GM18520 (cell line): ENCODE results near the gene IRF4.

ENCODE experiments used
- ATAC-seq: cut with Tn5 transposase; IDR thresholded peaks from one replicate; pipeline ENCODE4 v1.9.1; 2021; ENCODE audit not compliant: unreplicated experiment

IRF4 gene

DNA sequence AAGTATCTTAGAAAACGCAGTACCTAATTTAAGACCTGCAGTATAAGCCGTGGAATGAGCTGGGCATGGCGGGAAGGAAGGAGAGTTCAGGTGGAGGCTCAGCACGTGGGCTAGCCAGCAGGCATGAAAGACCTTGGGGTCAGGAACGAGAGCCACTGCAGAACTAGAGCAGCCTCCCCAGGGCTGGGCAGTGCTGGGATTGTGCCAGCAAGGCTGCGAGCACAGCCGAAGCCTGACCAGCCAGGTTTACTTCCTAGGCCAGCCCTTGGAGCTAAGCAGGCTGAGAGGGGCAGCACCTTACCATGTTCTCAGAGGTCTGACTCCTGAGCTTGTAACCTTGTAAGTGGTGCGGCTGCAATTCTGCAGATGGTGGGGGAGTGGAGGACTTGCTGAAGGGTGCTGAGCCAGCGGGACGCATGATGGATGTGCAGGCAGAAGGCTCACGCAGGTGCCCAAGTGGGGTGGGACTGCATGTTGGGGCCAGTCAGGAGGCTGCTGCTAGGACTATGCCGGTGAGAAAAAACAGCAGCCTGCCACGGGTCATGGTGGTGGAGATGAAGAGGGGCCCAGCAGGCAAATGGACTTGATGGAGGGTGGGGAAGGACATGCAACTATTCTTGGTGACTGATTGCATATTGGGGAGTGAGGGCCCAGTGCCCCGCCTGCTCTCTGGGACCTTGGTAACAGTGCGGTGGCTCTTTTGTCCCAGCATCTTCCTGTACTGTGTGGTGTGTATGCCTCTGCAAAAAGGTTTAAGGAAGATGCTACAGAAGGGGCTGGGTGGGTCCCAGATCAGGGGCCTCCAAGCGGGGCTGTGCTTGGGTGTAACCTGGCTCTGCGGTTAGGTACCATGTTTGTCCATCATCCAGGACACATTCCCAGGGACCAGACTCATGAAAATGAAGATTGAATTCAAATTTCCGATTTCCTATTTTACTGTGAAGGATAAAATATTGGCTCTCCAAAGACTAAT is 37.6 kb upstream of the IRF4 start:
- no peak for ATAC-seq

DNA sequence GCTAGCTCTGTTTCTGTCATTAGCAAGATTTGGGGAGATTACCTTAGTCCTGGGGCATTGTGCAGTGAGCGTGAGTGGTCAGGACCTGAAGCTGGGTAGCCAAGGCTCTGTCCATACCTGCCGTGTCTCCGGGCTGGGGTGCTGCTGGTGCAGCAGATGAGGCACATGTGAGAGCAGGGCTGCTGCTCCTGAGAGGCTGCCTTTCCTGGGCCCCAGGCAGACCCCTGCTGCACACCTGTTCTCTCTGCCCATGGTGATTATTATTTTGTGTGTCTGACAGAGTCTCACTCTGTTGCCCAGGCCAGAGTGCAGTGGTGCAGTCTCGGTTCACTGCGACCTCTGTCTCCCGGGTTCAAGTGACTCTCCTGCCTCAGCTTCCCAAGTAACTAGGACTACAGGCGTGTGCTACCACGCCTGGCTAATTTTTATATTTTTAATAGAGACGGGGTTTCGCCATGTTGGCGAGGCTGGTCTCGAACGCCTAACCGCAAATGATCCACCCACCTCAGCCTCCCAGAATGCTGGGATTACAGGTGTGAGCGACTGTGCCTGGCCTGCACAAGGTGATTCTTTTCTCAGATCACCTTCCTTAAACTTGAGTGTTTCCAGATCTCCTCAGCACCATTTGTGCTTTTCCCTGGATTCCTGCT is 36.8 kb upstream of the IRF4 start:
- ATAC-seq: no peak

DNA sequence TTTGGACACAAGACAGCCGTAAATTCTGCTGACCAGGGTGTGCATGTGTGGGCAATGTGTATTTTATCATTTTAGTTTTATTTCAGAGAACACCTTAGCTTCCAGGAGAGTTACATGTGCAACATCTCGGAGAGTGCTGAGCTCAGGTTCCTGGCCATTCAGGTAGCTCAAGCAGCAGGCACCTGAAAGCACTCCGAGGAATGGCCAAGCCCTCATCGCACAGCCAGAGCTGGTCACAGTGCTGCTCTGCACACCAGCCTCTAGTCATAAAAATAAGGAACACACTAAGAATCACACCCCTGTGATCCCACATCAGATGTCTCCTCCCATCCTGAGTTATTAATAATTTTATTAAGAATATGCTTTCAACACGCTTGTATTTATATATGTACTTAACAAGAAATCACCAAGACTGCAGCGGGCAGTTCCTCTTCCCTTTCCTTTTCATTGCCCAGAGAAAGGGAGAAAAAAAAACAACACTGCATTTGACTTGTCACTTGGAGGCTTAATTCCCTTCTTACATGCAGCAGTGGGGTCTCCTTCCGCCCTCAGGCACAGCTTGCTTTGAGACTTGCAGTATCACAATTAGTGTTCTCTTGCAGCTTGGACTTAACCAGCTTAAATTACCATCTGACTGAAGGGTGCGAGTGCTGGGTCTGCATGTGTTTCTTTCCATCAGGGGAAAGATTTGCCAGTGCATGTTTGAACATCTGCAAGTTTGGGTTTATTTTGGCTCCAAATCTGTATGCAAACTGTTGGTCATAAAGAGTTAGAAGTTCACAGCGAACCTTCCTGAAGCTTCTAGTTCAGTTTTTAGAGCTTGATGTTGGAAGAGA is 36.0 kb upstream of the IRF4 start:
- no peak for ATAC-seq

DNA sequence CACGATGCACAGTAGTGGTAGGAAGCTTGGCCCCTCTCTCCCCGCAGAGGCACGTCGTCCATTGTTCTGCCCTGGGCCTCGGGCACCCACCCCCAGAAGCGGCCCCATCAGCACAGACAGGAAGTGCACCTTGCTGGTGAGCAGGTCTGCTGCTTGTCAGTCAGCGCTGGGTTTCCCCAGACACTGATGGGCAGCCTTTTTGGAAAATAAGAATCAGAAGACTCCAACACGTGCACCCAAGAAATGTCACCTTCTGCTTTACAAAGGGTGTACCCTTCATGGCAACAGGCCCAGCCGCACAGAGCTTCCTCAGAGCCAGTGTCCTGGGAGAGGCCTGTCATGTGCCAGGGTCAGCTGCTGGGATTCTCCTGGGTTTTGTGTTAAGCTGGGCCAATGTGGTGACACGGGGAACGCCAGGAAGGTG is 34.7 kb upstream of the IRF4 start:
- ATAC-seq: peak; percentile 42

DNA sequence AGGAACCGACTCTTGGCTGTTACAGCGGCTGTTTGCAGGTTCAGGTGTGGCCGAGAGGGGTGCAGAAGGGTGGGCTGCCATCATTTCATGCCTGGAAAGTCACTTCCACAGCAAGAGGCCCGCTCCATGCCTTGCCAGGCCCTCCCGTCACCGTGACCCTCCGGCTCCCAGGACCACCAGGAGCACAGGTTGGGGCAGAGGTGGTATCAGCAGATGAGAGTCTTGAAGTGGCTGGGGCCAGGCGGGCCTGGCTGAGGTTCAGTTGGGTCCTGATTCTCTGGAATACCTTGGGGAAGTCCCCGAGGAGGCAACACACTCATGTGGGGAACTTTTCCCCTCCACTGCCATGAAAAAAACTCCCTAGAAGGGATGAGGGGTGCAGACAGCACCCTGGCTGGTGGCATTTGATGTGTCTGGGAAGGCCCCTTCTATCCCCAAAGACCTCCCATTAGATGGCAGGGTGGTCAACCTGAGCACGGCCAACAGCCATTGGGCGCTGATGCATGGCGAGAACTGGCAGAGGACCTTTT is 34.2 kb upstream of the IRF4 start:
- no peak for ATAC-seq

DNA sequence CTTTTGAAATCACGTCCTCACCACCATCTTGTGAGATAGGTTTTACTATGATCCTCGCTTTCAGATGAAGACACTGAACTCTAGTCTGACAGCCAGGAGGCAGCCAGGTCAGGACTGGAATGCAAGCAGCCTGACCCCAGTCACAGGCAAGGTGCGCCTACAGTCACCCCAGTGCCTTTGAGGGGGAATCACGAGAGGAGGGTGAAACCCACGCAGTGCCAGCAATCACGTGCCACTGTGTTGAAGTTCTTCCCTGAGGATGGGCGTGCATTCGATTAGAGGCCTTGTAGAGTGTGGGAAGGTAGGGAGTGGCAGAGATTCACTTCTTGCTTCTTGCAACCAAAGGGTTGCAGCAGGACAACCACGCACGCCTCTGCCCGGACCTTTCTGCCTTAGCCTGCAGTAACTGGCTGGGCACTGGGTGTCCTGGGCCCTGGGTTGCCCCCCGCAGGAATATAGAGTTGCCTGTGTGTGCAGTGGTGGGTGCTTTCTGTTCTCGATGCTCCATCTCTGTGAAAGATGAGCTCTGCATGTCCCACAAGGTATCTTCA is 33.7 kb upstream of the IRF4 start:
- no peak for ATAC-seq

DNA sequence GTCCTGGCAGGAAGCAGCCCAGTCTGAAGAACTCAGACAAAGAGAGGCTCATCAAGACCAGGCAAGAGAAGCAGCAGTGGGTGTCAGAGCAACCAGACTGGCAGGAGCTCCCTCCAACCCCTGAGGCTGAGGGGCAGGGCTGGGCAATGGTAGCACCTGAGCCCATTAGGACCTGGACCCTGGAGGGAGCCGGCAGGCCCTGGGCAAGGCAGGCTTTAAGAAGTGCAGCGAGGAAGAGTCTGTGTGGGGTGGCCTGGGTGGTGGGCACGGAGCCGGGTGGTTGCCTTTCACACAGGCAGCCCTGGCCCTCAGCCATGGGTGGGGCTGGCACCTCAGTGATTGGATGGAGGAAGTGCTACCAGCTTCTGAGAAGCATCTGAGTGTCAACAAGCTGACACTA is 33.1 kb upstream of the IRF4 start:
- ATAC-seq: no peak

DNA sequence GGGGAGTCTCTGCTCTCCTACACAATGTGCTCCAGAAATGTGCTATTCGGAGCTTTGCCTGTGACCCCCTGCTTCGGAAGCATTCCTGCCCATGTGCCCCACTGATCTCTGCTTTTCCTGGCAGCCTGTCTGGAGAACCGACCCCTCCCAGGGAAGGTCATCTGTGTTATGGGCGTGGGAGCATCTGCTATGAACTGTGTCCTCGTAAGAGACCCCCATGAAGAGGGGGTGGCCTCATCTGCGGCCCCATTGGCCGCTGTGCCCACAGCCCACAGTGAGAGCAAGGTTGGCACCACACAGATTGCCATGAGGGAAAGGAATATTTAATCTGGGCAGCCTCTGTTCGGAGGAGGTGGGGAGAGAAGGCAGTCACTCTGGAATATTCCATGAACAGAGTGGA is 32.7 kb upstream of the IRF4 start:
- no peak for ATAC-seq

DNA sequence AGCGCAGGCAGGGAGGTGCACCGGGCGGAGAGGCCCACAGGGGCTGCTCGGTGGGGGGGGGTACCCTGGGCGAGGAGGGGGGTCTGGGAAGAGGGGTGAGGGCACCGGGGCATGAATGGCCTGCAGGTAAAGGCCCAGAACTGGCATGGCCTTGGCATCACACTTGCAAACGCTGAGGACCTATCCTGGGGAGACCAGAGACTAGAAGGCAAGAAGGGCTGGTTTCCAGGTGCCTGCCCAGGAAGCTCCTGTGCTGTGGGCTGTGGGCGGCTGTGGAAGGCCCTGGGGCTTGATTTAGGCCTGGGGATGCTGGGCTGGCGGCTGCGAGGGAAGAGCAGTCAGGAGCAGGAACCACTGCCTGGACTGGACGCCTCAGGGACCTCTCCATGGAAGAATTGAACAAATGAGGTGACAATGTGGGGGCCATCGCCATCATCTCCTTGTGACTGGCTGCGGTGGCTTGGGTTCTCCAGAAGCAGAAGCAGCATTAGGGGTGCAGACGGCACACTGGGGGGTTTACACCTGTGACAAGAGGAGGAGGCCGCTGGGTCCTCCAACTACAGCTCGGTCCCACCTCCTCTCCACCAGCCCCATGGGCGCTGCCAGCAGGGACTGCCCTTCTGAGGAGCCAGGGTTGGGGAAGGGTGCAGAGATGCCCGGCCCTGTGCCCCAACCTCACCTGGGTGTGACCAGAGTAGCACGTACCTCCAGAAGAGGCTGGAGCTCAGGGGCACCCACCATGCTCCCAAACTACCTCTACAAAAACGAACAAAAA is 32.1 kb upstream of the IRF4 start:
- ATAC-seq: no peak

DNA sequence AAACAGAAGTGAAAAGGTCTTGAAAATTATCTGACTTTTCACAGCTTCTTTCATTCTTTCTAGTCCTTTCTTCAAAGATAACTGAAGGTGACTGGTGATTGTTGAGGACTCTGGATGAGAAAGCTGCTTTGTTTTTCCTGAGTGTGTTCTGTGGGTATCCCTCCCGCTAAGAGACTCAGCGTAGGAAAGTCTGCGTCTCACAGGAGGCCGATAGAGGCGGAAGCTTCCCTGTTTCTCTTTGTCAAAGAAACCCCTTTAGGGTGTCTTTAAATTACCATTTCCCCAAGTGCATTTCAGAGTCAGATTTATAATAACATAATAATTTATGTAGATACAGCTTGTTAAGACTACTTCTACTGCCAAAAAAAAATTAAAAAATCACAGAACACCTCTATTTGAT is 31.2 kb upstream of the IRF4 start:
- no peak for ATAC-seq

DNA sequence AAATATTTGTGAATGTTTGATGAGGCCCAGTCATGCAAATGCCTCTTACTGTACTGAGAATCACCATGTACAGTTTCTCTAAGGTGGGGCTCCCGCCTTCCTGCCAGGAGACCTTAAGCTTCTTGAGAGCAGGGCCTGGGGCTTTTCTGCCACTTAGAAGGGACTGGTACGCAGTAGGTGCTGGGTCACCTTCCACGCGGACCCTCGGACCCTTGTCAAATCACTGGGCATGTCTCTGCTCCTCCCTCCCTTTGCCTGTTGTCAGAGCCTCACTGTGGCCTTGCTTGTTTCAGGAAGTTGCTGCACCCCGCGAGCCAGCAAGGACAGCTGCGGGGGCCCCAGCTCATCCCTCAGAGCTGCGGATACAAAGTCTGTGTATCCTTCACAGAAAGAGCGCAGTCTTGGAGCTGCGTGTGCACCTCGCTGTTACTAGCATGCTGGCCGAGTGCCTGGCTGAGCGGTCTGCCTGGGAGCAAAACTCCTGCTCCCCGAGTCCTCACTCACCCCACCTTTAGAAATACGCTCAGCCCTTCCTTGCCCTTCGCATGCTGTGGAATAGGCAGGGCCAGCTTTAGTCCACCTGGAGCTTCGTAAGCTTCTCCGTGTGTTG is 30.7 kb upstream of the IRF4 start:
- ATAC-seq: no peak

DNA sequence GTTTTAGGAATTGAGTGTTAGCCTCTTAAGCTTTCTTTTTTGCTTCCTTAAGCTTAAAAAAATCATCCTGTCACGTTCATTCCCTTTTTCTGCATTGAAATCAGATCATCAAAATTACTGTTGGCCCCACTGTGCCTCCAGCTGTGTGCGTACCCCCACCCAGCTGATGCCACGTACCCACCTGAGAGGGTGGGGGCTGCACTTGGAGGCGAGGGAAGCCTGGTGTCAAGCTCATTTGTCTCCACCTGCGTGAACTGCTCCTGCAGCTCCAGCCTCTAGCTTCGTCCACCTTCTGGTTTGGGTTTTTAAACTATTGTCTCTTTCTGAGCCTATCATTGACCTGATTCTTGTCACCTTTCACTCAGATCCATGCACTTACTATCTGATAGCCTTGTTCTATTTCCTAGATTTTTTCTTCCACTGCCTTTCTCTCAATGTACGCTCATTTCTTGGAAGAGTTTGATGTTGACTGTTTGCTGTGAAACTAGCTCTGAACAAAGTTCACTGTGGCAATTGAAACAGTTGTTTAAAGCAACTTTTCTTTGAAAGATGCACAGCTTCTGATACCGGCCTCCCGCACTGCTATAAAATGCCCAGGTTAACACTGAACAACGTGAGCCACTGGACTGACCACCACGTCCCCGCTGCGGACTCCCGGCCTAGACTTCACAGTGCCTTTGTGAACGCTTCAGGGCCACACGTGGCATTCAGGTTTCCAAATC is 30.0 kb upstream of the IRF4 start:
- ATAC-seq: no peak

DNA sequence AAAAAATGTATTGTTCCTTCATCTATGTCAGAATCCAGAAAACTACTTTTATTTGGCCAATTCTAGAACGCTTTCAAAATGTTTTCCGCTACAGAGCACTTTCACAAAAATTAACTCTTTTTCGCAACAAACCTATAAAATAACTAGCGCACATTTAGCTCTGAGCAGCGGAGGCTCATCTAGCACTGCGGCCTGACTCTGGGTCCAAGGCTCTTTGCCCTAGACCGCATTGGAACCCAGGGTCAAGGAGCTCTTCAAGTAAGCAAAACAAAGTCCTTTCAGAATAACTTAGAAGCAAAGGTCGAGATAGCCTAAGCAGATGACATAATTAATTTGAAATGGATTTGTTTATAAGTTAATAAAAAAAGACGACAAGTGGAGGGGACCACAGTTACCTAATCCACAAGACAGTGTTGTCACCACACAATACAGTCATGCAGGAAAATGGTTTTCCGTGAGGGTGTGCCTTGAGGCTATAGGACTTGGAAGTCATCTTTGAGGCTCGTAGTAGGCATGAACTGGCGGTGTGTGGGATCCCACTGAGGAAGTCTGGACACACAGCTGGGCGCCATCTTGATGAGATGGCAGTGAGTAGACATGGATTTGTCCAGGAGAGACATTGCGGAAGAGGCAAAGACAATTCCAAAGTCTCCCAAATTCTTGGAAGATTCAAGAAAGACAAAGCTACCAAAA is 29.2 kb upstream of the IRF4 start:
- no peak for ATAC-seq

DNA sequence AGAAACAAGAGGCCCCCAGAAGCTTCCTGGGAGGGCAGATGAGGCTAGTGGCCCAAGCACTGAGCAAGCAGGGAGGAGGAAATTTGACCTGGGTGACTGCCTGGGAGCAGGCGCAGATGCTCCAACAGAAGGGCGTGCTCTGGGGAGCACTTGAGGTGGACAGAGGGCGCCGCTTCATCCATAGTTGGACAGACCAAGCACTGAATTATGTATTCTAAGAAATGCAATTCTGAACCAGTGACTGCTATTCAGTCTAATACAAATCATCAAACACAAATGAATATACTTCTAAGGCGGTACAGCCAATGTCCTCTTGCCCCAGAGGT is 28.7 kb upstream of the IRF4 start:
- no peak for ATAC-seq

DNA sequence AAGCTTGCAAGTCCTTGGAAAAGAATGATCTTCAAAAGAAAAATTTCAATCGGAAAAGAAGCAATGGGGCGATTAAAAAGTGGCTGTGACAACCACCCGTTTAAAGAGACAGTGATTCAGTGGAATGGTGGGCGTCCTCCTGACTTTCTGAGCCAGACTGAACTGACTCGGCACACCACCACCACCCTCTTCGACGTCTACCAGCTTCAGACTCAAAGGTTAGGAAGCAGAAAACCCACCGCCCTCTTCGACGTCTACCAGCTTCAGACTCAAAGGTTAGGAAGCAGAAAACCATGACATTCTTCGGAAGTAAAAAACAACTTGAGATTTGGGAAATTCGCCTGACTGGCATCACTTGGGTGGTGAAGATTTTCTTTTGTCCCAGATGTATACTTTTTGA is 28.3 kb upstream of the IRF4 start:
- ATAC-seq: no peak

DNA sequence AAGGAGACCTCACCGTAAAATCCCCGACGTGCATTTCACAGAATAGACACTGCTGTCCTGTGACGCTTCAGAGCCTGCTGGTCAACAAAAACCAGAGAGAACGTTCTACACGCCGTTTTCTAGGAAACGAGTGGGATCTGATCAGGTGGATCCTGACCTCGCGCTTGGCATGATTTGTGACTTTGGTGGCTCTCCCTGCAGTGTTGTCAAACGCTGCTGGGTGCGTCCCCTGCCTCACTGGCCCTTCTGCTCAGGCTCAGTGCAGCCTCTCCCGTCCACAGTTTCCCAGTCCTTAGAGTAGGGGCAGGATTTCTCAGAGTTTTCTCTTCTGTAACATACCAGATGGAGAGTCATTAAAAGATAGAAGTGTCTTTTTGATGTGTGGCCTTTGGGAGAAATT is 27.6 kb upstream of the IRF4 start:
- ATAC-seq: no peak

DNA sequence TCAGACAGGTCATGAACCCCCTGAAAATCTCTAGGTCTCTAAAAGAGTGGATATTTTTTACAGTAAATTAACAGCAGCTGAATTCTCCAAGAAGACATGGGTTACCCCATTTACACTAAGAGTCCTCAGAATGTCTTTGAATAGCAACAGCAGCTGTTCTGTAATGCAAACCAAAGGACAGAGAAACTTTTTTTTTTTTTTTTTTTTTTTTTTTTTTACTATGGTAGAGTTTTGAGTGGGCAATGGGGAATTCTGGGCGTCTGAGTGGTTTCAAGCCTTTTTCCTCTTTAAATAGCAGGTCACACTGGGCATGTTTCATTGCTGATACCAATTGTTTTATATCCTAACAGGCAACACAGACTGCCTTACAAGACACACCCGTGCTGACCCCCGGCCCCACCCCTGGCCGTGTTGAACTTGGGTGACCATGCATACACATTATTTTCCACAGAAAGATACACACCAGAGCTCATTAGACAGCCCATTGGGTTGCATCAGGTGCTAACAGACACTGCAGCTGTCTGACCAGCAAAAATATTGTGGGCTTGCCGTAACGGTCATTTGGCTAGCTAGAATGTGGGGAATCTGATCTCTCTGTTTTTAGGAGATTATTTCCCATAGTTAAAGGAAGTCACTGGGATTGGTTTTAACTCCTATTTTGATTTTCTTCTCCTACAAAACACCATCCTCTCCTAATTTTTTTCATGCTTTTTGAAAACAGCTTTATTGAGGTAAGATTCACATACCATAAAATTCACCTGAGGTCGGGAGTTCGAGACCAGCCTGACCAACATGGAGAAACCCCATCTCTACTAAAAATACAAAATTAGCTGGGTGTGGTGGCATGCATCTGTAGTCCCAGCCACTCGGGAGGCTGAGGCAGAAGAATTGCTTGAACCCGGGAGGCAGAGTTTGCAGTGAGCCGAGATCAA is 26.7 kb upstream of the IRF4 start:
- ATAC-seq: no peak

DNA sequence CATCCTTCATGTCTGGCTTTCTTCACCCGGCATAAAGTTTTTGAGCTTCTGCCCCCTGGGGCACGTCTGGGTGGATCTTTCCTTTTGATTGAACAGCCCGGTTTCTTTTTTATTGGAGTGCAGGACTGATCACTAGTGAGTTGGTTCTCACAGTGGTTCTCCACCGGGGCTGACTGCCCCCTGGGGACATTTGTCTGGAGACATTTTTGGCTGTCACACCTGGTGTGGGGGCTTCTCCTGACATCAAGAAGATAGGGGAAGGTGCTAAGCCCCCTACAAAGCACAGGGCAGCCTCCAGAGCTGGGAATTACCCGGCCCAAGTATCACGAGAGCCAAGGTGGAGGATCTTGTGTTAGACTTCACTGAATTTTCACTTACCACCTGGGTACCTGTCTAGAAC is 25.7 kb upstream of the IRF4 start:
- ATAC-seq: no peak
